Measurements from ENCODE around the gene CLDN11. TPM values are rescaled to one million over a fixed set of nuclear protein-coding genes. Genes with fewer than 3 reads are reported as not detected.

The CLDN11 gene
- total RNA-seq, 1 experiment from 2014 or later = 0.66 TPM

GRCh38 chr3:170437696-170438407 is 19.2 kb downstream of the CLDN11 start:
- Histone ChIP-seq H3K27me3 (replicated peaks) (no peaks in the 10 kb centered on the region), H3K36me3 (no peaks in the 10 kb centered on the region), H3K9me3 (replicated peaks) (no peaks in the 10 kb centered on the region), H3K4me1 (replicated peaks) (no peaks in the 10 kb centered on the region), H3K4me3 (no peak overlapping the region), H3K27ac (no peak overlapping the region)
- no peak for DNase-seq (ENCODE audit: low read depth in 1 of 2, low spot score in 2 of 2)

GRCh38 chr3:170438836-170439235 is 20.2 kb downstream of the CLDN11 start:
- H3K36me3 ChIP-seq = no peaks in the 10 kb centered on the region
- H3K9me3 ChIP-seq (replicated peaks) = no peaks in the 10 kb centered on the region
- no peaks in the 10 kb centered on the region for H3K4me1 ChIP-seq (replicated peaks)
- H3K4me3 ChIP-seq = no peak overlapping the region
- no peak overlapping the region for H3K27ac ChIP-seq
- DNase-seq (ENCODE audit: low read depth in 1 of 2, low spot score in 2 of 2) = no peak
- H3K27me3 ChIP-seq (replicated peaks) = no peaks in the 10 kb centered on the region

- no peaks in the 10 kb centered on the region for H3K9me3 ChIP-seq (replicated peaks)
- H3K27me3 ChIP-seq (replicated peaks) = no peaks in the 10 kb centered on the region
- H3K4me1 ChIP-seq (replicated peaks) = no peaks in the 10 kb centered on the region
- no peak overlapping the region for H3K4me3 ChIP-seq
- H3K27ac ChIP-seq = no peak overlapping the region
- DNase-seq (ENCODE audit: low read depth in 1 of 2, low spot score in 2 of 2) = no peak
- no peaks in the 10 kb centered on the region for H3K36me3 ChIP-seq
Observed at GRCh38 chr3:170440344-170440743, 21.7 kb downstream of the CLDN11 start.

GRCh38 chr3:170441412-170441811 is 22.7 kb downstream of the CLDN11 start:
- Histone ChIP-seq H3K27me3 (replicated peaks) (no peaks in the 10 kb centered on the region), H3K9me3 (replicated peaks) (no peaks in the 10 kb centered on the region), H3K27ac (no peak overlapping the region), H3K36me3 (no peaks in the 10 kb centered on the region), H3K4me1 (replicated peaks) (no peaks in the 10 kb centered on the region), H3K4me3 (no peak overlapping the region)
- DNase-seq (ENCODE audit: low read depth in 1 of 2, low spot score in 2 of 2) = no peak

GRCh38 chr3:170442947-170443346 is 24.3 kb downstream of the CLDN11 start:
- Histone ChIP-seq H3K36me3 (no peaks in the 10 kb centered on the region), H3K4me1 (replicated peaks) (no peaks in the 10 kb centered on the region), H3K4me3 (no peak overlapping the region), H3K27ac (no peak overlapping the region), H3K27me3 (replicated peaks) (no peaks in the 10 kb centered on the region), H3K9me3 (replicated peaks) (no peaks in the 10 kb centered on the region)
- no peak for DNase-seq (ENCODE audit: low read depth in 1 of 2, low spot score in 2 of 2)

GRCh38 chr3:170443457-170443856 is 24.8 kb downstream of the CLDN11 start:
- no peak for DNase-seq (ENCODE audit: low read depth in 1 of 2, low spot score in 2 of 2)
- no peaks in the 10 kb centered on the region for H3K27me3 ChIP-seq (replicated peaks)
- H3K9me3 ChIP-seq (replicated peaks) = no peaks in the 10 kb centered on the region
- H3K36me3 ChIP-seq = no peaks in the 10 kb centered on the region
- H3K27ac ChIP-seq = no peak overlapping the region
- H3K4me1 ChIP-seq (replicated peaks) = no peaks in the 10 kb centered on the region
- no peak overlapping the region for H3K4me3 ChIP-seq

GRCh38 chr3:170448584-170448983 is 29.9 kb downstream of the CLDN11 start:
- H3K4me3 ChIP-seq = no peak overlapping the region
- no peaks in the 10 kb centered on the region for H3K36me3 ChIP-seq
- H3K27ac ChIP-seq = no peak overlapping the region
- no peaks in the 10 kb centered on the region for H3K4me1 ChIP-seq (replicated peaks)
- no peak for DNase-seq (ENCODE audit: low read depth in 1 of 2, low spot score in 2 of 2)
- no peaks in the 10 kb centered on the region for H3K27me3 ChIP-seq (replicated peaks)
- no peaks in the 10 kb centered on the region for H3K9me3 ChIP-seq (replicated peaks)

- DNase-seq (ENCODE audit: low read depth in 1 of 2, low spot score in 2 of 2) = no peak
- H3K36me3 ChIP-seq = no peaks in the 10 kb centered on the region
- H3K27me3 ChIP-seq (replicated peaks) = no peaks in the 10 kb centered on the region
- no peak overlapping the region for H3K4me3 ChIP-seq
- H3K4me1 ChIP-seq (replicated peaks) = no peaks in the 10 kb centered on the region
- no peaks in the 10 kb centered on the region for H3K9me3 ChIP-seq (replicated peaks)
- H3K27ac ChIP-seq = no peak overlapping the region
Observed at GRCh38 chr3:170450039-170450438, 31.4 kb downstream of the CLDN11 start.

GRCh38 chr3:170454509-170454908 is 35.8 kb downstream of the CLDN11 start:
- no peaks in the 10 kb centered on the region for H3K4me1 ChIP-seq (replicated peaks)
- DNase-seq (ENCODE audit: low read depth in 1 of 2, low spot score in 2 of 2) = no peak

GRCh38 chr3:170458285-170458684 is 39.6 kb downstream of the CLDN11 start:
- no peak overlapping the region for H3K27ac ChIP-seq
- no peaks in the 10 kb centered on the region for H3K9me3 ChIP-seq (replicated peaks)
- H3K4me1 ChIP-seq (replicated peaks) = no peaks in the 10 kb centered on the region
- no peak overlapping the region for H3K4me3 ChIP-seq
- no peak for DNase-seq (ENCODE audit: low read depth in 1 of 2, low spot score in 2 of 2)
- H3K36me3 ChIP-seq = no peaks in the 10 kb centered on the region
- H3K27me3 ChIP-seq (replicated peaks) = no peaks in the 10 kb centered on the region

More at GRCh38 chr3:170454509-170454908, 35.8 kb downstream of the CLDN11 start:
- Histone ChIP-seq H3K4me3 (no peak overlapping the region), H3K9me3 (replicated peaks) (no peaks in the 10 kb centered on the region), H3K27me3 (replicated peaks) (no peaks in the 10 kb centered on the region), H3K36me3 (no peaks in the 10 kb centered on the region), H3K27ac (no peak overlapping the region)

GRCh38 chr3:170463011-170463410 is 44.3 kb downstream of the CLDN11 start:
- Histone ChIP-seq H3K4me1 (replicated peaks) (no peaks in the 10 kb centered on the region), H3K27me3 (replicated peaks) (no peaks in the 10 kb centered on the region), H3K9me3 (replicated peaks) (no peaks in the 10 kb centered on the region), H3K4me3 (no peak overlapping the region), H3K27ac (no peak overlapping the region), H3K36me3 (no peaks in the 10 kb centered on the region)
- no peak for DNase-seq (ENCODE audit: low read depth in 1 of 2, low spot score in 2 of 2)

GRCh38 chr3:170465955-170466354 is 47.3 kb downstream of the CLDN11 start:
- no peak for DNase-seq (ENCODE audit: low read depth in 1 of 2, low spot score in 2 of 2)
- Histone ChIP-seq H3K4me1 (replicated peaks) (peaks cover 8% of the 10 kb centered on the region), H3K27me3 (replicated peaks) (no peaks in the 10 kb centered on the region), H3K9me3 (replicated peaks) (no peaks in the 10 kb centered on the region), H3K4me3 (no peak overlapping the region), H3K36me3 (no peaks in the 10 kb centered on the region), H3K27ac (no peak overlapping the region)

- DNase-seq (ENCODE audit: low read depth in 1 of 2, low spot score in 2 of 2) = no peak
- no peak overlapping the region for H3K4me3 ChIP-seq
- H3K9me3 ChIP-seq (replicated peaks) = no peaks in the 10 kb centered on the region
- peaks cover 10% of the 10 kb centered on the region for H3K4me1 ChIP-seq (replicated peaks)
- no peaks in the 10 kb centered on the region for H3K36me3 ChIP-seq
- H3K27ac ChIP-seq = no peak overlapping the region
- H3K27me3 ChIP-seq (replicated peaks) = no peaks in the 10 kb centered on the region
Observed at GRCh38 chr3:170467007-170467406, 48.3 kb downstream of the CLDN11 start.

- DNase-seq (ENCODE audit: low read depth in 1 of 2, low spot score in 2 of 2) = no peak
- H3K36me3 ChIP-seq = no peaks in the 10 kb centered on the region
- H3K4me3 ChIP-seq = no peak overlapping the region
- H3K4me1 ChIP-seq (replicated peaks) = peaks cover 10% of the 10 kb centered on the region
- no peaks in the 10 kb centered on the region for H3K9me3 ChIP-seq (replicated peaks)
- H3K27ac ChIP-seq = no peak overlapping the region
- H3K27me3 ChIP-seq (replicated peaks) = no peaks in the 10 kb centered on the region
Observed at GRCh38 chr3:170467571-170468147, 49.0 kb downstream of the CLDN11 start.
